Ascending aorta (tissue), 2 donors: ENCODE measurements around the gene RYR3. TPM values are rescaled to one million over a fixed set of nuclear protein-coding genes. Genes with fewer than 3 reads are reported as not detected.

Experiments used
- DNase-seq, 2 donors: peaks; one replicate each; pipeline ENCODE4 v3.0.0-alpha.2; 2019; ENCODE audit warnings: low spot score in 2 of 2
- H3K27ac ChIP-seq, 2 donors: fragments of 200-600 bp; sonication (generic); one replicate each; pipeline ENCODE4 v1.5.1; 2016 to 2017; ENCODE audit warnings: mild to moderate bottlenecking in 1 of 2
- H3K27me3 ChIP-seq: fragments of 200-600 bp; sonication (generic); one replicate; pipeline ENCODE4 v1.5.1; 2017
- H3K36me3 ChIP-seq, 2 donors: fragments of 200-600 bp; sonication (generic); one replicate each; pipeline ENCODE4 v1.5.1; 2016
- H3K4me1 ChIP-seq, 2 donors: fragments of 200-600 bp; sonication (generic); one replicate each; pipeline ENCODE4 v1.5.1; 2016 to 2017; ENCODE audit warnings: mild to moderate bottlenecking in 1 of 2
- H3K4me3 ChIP-seq, 2 donors: fragments of 200-600 bp; sonication (generic); one replicate each; pipeline ENCODE4 v1.5.1; 2016 to 2017; ENCODE audit warnings: mild to moderate bottlenecking in 1 of 2
- H3K9me3 ChIP-seq, 2 donors: fragments of 200-600 bp; sonication (generic); one replicate each; pipeline ENCODE4 v1.5.1; 2016
- intact Hi-C: fragments of 100-400 bp; cut with DNase I; formaldehyde crosslinking; loops from one replicate; pipeline ENCODE4 v1.15.1; 2023
- total RNA-seq: library from RNA; depleted of rRNA; stranded (reverse); fragments of >200 nt; gene quantifications from one replicate; pipeline ENCODE4 v1.1.0, GENCODE V29; 2016
- TF ChIP-seq, protein P1 (sequence below), 3 experiments: fragments of 200-600 bp in 2 of 3; fragments of 450-650 bp in 1 of 3; sonication (generic) in 2 of 3; IDR thresholded peaks; one replicate each; pipeline ENCODE4 v1.5.1; 2016 to 2019; ENCODE audit warnings: antibody characterized with exemption in 3 of 3, mild to moderate bottlenecking in 1 of 3, moderate library complexity in 1 of 3

Gene RYR3
- total RNA-seq, 1 donor from 2014 or later = 3.1 TPM

DNA sequence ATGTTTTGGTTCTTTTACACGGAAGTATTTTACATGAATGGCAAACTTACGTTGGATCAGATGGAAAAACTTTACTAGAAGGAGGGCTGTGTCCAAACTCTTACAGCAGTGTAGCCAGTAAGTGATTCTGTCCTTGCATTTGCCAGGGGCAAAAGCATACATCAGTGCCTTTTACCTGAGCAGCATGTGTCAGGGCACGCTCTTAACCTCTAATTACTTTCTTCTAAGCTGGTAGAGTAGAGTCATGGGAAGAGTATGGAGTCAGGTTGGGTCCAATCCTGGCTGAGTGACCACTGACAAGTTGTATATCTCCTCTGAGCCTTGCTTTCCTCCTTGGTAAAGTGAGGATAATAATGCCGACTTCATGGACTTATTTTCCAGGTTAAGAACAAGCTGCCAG lies 47.1 kb downstream of the RYR3 start:
- TF ChIP-seq, protein P1, sequence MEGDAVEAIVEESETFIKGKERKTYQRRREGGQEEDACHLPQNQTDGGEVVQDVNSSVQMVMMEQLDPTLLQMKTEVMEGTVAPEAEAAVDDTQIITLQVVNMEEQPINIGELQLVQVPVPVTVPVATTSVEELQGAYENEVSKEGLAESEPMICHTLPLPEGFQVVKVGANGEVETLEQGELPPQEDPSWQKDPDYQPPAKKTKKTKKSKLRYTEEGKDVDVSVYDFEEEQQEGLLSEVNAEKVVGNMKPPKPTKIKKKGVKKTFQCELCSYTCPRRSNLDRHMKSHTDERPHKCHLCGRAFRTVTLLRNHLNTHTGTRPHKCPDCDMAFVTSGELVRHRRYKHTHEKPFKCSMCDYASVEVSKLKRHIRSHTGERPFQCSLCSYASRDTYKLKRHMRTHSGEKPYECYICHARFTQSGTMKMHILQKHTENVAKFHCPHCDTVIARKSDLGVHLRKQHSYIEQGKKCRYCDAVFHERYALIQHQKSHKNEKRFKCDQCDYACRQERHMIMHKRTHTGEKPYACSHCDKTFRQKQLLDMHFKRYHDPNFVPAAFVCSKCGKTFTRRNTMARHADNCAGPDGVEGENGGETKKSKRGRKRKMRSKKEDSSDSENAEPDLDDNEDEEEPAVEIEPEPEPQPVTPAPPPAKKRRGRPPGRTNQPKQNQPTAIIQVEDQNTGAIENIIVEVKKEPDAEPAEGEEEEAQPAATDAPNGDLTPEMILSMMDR (IDR thresholded peaks at IDR 0.05) = no peak
- no peak overlapping the region for H3K4me3 ChIP-seq
- no peak overlapping the region for H3K27ac ChIP-seq
- intact Hi-C loops = no loop called here
- H3K4me1 ChIP-seq = no peaks in the 10 kb centered on the region
- no peaks in the 10 kb centered on the region for H3K36me3 ChIP-seq
- H3K27me3 ChIP-seq = no peaks in the 10 kb centered on the region
- no peak for DNase-seq
- no peaks in the 10 kb centered on the region for H3K9me3 ChIP-seq

DNA sequence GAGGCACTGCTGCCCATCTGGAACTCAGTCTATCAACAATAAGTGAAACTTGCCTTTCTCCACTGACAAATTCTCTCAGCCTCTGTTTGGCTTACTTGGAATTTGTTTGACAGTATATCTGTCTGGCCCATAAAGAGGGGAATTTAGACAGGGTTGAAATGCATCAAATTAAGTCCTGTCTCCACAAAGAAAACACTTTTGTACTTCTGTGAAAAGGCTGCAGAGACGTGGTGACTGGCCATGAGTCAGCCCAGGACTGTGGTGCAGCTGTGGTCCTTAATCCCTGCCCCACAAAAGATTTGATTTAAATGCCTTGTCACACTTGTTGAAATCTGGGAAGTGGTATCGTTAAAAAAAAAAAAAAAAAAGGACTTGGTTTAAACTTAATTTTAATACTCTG lies 47.5 kb downstream of the RYR3 start:
- intact Hi-C loops = no loop called here
- no peaks in the 10 kb centered on the region for H3K4me1 ChIP-seq

DNA sequence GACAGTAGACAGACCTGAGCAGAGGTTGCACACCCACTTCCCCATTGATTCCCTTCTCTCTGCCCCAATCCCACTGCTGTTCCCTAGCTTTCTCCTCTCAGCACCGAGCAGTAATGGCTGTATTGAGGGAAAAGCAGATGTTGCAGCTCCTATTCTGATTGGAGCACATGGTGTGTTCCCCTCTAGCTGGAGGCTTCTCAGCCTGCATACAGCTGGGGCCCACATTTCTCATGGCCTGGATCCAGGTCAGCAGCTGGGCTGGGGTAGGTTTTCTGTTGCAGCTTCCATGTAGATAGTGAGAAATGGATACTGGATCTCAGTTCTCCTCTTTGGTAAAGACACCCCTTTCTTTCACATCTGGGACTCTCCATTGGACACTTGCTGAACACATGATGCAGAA lies 50.1 kb downstream of the RYR3 start:
- Histone ChIP-seq H3K4me1 (no peaks in the 10 kb centered on the region), H3K9me3 (no peaks in the 10 kb centered on the region), H3K27me3 (no peaks in the 10 kb centered on the region), H3K27ac (no peak overlapping the region), H3K4me3 (no peak overlapping the region), H3K36me3 (no peaks in the 10 kb centered on the region)
- intact Hi-C loops = no loop called here
- no peak for DNase-seq
- TF ChIP-seq, protein P1 (IDR thresholded peaks at IDR 0.05) = no peak

More for the DNA sequence above, 47.5 kb downstream of the RYR3 start:
- Histone ChIP-seq H3K27ac (no peak overlapping the region), H3K9me3 (no peaks in the 10 kb centered on the region), H3K4me3 (no peak overlapping the region), H3K27me3 (no peaks in the 10 kb centered on the region), H3K36me3 (no peaks in the 10 kb centered on the region)
- no peak for DNase-seq
- TF ChIP-seq, protein P1 (IDR thresholded peaks at IDR 0.05) = no peak

DNA sequence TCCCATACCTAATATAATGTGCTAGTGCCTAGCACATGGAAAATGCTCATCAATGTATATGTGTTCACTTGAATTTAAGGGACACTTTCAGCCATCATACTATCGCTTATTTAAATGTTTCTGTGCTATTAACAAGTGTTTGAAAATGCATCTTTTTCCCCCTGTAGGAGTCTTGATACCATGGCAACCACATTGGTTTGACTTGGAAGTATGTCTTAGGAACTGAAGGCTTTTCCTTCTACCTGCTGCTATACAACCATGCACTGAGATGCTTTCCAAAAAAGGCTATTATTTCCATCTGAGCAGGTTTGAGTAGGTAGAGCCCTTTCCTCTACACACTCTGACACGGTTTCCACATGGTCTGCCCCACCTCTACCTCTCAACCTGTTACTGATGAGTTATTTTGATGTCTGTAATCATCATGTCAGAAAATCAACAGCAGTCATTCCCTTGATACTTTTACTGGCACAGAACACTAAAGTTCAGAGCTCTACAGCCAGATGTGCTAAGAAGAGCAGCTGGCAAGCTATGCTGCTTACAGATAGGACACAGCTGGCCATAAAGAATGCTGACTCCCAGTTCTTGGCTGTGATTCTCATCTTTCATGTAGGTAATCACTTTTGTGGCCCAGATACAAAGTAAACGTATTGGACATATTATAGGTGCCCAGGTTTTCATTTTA lies 59.3 kb downstream of the RYR3 start:
- H3K4me3 ChIP-seq = no peak overlapping the region

DNA sequence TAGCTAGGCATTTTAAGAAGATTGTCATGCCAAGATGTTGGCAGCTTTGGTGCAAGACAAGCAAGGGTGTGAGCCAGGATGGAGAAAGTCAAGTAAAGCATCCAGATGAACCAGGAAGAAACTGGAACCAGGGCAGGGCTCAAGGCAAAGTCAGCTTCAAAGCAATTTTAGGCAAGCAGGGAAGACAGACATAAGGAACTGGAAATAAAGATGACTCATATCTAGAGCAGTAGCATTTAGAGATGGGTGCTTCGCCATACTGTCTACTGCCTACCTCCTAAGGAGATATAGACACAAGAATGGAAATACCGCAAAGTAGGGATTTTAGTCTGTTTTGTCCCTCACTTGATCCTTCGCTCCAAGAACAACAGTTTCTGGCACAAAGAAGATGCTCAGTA lies 59.9 kb downstream of the RYR3 start:
- TF ChIP-seq, protein P1 (IDR thresholded peaks at IDR 0.05) = no peak
- no peak overlapping the region for H3K4me3 ChIP-seq
- H3K27ac ChIP-seq = no peak overlapping the region
- H3K9me3 ChIP-seq = no peaks in the 10 kb centered on the region
- no peak for DNase-seq
- no peaks in the 10 kb centered on the region for H3K4me1 ChIP-seq
- H3K27me3 ChIP-seq = no peaks in the 10 kb centered on the region
- no peaks in the 10 kb centered on the region for H3K36me3 ChIP-seq
- intact Hi-C loops = no loop called here

More for the DNA sequence above, 59.3 kb downstream of the RYR3 start:
- H3K9me3 ChIP-seq = no peaks in the 10 kb centered on the region
- H3K4me1 ChIP-seq = no peaks in the 10 kb centered on the region
- no peaks in the 10 kb centered on the region for H3K36me3 ChIP-seq
- intact Hi-C loops = no loop called here
- TF ChIP-seq, protein P1 (IDR thresholded peaks at IDR 0.05) = no peak
- H3K27me3 ChIP-seq = no peaks in the 10 kb centered on the region
- H3K27ac ChIP-seq = no peak overlapping the region
- no peak for DNase-seq

DNA sequence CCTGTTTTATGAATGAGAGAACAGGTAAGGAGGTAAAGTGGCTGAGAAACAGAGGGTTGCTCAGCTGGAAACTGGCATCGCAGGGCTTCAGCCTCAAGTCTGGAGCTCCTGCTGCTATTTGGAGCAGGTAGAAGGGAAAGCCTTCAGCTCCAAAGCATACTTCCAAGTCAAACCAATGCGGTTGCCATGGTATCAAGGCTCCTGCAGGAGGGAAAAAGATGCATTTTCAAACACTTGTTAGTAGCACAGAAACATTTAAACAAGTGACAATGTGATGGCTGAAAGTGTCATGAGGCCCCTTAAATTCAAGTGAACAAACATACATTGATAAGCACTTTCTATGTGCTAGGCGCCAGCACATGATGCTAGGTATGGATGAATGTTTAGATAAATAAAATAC lies 60.4 kb downstream of the RYR3 start:
- intact Hi-C loops = no loop called here
- TF ChIP-seq, protein P1 (IDR thresholded peaks at IDR 0.05) = no peak
- no peak overlapping the region for H3K4me3 ChIP-seq
- no peaks in the 10 kb centered on the region for H3K9me3 ChIP-seq
- H3K36me3 ChIP-seq = no peaks in the 10 kb centered on the region
- H3K27ac ChIP-seq = no peak overlapping the region
- no peaks in the 10 kb centered on the region for H3K27me3 ChIP-seq
- H3K4me1 ChIP-seq = no peaks in the 10 kb centered on the region
- no peak for DNase-seq
